Erythroblast (primary cell): ENCODE data around the gene RGMA.
A peak's percentile ranks its signal among the peaks of the same experiment; 100 is the strongest.
"Not testable (repeated sequence)": the region's sequence is repeated elsewhere in the genome, so short reads cannot be mapped to it uniquely, and the experiment has no call there.

Experiments
- DNase-seq, 2 experiments: peaks; one replicate each; lab custom pipeline; 2025; lab: John Stamatoyannopoulos, UW
- GATA1 ChIP-seq: IDR thresholded peaks from 2 replicates; pipeline ENCODE4 v1.6.1; 2011; ENCODE audit warnings: low read depth, mild to moderate bottlenecking, control low read depth, low read length, moderate library complexity
- POLR2A ChIP-seq: IDR thresholded peaks from 2 replicates; pipeline ENCODE4 v1.6.1; 2011; ENCODE audit warnings: mild to moderate bottlenecking, low read length

The RGMA gene

GRCh38 chr15:93042691-93043378, 46.2 kb downstream of the RGMA start:
- TF ChIP-seq POLR2A (no peak), GATA1 (no peak)
- no peak for DNase-seq

DNA sequence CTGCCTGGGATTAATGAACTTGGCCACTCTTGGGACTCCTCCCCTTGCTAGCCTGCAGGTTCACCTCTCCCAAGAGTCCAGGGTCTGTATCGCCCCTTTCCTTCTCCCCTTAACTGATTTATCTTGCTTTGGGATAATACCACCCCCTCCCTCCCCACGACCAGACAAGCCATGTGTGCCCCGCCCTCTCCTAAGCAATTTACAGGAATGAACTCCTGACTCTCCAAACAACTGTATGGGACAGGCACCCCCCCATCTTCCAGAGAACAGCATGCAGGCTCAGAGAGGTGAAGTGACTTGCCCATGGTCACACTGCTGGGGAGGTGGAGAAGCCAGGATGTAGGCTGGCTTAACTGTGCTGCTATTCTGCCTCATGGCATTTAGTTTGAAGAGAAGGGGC, 46.8 kb downstream of the RGMA start:
- DNase-seq: no peak
- TF ChIP-seq POLR2A (no peak), GATA1 (no peak)

DNA sequence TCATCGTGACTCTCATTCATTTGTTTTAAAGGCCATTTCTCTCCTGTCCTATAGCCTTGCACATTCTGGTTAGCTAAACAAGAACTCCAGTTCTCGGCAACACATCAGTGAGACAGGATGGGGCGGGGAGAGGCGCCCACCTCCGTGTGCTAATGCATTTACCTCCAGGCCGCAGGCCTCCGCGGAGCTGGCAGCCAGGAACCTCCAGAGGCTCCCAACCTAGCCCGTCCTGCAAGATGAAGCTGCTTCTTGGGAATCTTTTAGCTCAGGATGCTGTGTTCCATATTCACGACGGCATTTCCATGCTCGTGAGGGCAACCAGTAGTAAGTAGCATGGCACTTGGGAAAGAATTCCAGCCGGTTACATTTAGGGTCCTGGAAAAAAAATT, 47.9 kb downstream of the RGMA start:
- no peak for DNase-seq
- TF ChIP-seq POLR2A: no peak
- TF ChIP-seq GATA1: no peak

DNA sequence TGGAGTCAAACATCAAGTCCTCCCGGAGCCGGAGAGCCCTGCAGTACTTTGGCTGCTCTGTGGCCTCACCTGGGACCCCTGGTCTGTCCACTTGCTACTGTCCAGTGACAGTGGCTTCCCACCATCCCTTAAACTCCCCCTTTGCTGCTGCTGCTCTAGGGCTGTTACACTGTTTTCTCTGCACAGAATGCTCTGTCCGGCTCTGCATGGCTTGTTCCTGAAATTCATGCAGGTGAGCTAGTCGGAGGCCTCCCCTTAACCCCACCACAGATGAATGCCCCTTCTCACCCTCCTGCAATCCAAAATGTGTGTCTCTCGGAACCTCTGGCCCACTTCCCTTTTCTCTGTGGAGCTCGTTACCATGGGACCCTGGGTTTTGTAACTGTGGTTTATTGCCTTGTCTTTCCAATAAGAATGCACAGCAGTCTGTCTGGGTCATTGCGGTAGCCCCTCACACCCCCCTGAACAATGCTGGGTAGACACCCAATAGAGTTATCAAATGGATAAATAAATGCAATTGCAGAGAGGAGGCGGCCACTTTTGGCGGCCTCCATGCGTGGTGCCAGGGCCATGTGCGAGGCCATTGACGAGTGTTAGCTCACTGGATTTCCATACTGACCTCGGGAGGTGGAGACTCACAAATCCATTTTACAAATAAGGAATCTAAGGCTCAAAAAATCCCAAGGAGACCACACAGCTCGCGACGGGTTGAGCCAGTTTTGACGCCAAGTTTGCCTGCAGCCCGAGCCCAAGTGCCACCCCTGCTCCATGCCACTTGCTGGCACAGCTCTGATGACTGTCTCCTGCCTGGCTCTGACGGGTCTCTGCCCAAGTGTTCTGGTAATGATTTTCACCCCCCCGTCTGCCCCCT, 48.5 kb downstream of the RGMA start:
- DNase-seq: no peak
- TF ChIP-seq GATA1: no peak
- no peak for TF ChIP-seq POLR2A

GRCh38 chr15:93039562-93040287, 49.3 kb downstream of the RGMA start:
- DNase-seq: not testable (repeated sequence)

DNA sequence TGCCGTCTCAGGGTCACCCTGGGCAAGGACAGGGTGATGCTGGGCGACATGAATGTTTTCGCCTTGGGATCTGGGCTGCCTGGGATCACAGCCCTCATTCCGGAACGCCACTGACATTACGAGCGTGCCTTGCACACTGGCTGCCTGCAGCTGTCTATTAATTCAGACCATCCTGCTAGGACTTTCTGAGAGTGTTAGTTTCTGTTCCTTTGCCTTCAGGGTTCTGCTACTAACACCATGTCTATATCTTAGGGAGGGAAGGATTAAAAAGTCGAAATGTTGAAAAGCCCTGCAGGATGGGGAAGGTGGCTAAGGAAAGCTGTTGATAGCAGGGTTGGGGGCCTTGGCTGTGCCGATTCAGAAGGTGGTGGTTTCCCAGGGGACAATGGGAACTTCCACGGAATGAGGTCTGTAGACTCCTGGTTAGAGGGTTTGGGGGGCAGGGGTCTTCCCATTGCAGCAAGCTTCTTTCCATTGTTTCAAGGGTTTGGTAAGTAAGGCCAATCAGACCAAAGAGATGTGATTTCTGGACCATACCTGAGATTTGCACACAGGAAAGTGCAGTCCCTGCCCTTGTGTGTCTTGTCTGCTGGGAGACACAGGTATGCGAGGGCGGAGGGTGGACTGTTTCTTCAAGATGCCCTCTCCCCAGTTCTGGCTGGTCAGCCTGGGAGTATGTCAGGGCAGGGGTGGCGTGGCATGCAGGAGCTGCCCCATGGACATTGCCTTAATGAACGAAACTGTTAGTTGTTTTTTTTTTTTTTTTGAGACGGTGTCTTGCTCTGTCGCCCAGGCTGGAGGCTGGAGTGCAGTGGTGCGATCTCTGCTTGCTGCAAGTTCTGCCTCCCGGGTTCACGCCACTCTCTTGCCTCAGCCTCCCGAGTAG, 50.9 kb downstream of the RGMA start:
- DNase-seq: no peak
- no peak for TF ChIP-seq POLR2A
- TF ChIP-seq GATA1: no peak

DNA sequence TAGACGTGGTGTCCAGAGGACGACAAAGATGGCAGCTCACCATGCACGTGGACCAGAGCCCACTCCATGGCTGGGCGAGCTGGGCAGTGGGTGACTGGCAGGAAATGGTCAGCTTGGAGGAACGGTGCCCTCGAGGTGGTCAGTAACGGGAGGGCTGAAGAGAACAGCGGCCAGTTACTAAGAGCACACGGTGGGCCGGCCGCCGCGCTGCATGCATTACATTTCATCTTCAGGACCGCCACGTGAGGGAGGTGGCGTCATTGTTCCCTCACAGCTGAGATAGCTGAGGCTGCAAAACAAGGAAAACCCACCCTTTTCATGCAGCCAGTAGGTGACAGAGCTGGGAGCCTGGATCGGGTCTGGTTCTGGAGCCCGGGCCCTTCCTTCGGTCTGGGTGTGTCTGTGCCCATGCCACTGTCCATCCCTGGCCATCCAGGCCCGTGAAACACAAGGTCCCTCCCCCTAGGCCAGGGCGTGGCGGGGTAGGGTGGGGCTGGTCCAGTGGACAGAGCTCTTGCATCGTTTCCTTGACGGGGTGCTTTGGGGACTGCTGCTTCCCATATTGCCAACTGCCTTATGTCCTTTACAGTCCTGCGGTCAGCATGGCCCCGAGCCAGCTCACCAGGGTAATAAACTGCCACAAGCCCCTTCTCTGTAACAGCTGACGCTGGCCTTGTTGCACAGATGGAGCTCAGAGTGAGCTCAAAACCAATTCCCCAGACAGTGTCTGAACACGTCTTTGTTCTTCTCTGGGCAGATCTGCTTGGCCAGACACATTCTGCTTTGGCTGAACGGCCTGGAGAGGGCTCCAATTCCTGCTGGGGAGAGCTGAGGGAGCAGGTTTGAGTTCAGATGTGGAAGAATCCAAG, 51.8 kb downstream of the RGMA start:
- no peak for DNase-seq
- TF ChIP-seq GATA1: no peak
- TF ChIP-seq POLR2A: no peak

DNA sequence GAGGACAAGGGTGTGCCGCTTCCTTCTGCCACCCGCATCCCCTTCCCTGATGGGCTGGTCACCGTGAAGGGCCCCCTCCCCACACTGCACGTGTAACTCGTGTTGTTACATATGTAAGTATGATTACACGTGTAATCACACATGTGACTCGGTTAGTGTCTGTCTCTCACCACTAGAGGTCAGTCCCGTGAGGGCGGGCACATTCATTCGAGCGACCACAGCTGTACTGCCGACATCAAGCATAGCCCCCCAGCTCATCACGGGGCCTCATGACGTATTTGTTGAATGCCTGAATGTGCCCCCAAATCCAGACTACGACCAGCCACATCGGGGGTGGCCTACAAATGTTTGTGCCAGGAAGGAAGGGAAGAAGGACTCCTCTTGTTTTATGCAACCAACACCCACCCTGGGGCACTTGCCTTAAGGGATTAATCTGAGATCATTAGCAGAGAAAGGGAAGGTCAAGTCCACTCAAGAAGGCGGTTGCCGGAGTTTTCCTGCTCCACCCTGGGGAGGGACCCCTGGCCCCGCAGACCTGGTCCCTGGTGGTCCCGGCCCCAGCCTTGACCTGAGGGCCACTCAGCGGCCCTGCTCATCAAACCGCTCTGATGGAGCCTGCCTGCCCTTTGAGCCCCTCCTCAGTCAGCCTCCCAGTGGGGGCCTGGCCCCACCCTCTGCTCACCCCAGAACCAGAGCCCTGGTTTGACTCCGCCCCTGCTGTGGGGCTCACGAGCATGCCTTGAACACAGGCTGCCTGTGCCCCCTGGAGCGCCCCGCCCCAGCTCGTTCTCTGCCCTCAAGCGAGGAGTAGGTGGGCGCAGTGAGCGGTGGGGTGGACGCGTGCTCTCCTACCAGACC, 52.8 kb downstream of the RGMA start:
- DNase-seq: peak; percentile 54 to 58
- TF ChIP-seq POLR2A (no peak), GATA1 (no peak)

DNA sequence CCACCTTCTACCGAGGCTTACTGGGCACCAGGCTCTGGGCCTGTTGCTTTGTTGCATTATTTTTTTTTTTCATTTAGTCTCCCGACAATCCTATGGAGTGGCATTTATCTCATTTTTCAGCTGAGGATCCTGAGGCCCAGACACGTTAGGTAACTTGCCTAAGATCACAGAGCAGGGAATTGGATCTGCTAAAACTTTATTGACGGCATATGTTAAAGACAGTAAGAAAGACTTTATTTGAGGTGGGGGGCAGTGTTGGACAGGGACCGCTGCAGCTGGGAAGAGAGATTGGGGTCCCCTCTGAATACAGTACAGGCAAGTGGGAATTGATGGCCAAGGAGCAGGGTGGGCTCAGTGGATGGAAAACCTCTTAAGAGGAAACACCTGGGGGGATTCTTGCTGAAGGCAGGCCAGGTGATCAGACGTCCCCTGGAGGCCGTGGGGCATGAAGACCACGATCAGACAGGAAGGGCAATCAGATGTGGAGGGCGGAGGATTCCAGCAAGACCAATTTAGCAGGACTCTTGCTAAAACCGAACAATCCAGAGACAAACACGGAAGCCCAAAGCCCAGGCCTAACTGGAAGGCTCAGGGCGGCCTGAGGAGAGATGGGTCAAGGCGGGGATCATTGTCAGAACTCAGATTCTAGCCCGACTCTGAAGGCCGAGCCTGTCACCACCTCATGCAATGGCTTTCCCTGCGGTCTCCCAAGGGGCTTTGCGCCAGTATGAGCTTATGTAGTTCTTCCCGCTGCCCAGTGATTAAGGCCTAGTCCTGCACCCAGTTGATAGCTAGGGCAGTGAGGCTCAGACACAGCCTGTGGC, 53.7 kb downstream of the RGMA start:
- no peak for TF ChIP-seq POLR2A
- TF ChIP-seq GATA1: no peak
- no peak for DNase-seq

DNA sequence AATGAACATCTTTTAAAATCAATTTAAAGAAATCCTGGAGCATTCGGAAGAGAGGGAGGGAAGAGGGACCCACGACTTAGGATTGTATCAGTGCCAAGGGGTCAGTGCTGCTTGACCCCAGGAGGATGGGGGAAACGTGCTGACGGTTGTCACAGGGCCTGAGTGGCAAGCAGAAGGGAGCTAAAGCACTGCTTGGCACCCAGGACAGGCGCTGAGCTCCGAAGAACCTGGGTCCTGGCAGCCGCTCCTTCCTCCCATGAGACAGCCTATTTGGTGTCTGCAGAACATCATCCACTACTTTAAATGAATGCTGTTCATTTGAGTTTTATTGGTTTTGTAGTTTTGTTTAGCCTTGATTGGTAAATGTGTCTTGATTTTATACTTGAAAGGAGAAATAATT, 54.5 kb downstream of the RGMA start:
- no peak for DNase-seq
- TF ChIP-seq POLR2A (no peak), GATA1 (no peak)

DNA sequence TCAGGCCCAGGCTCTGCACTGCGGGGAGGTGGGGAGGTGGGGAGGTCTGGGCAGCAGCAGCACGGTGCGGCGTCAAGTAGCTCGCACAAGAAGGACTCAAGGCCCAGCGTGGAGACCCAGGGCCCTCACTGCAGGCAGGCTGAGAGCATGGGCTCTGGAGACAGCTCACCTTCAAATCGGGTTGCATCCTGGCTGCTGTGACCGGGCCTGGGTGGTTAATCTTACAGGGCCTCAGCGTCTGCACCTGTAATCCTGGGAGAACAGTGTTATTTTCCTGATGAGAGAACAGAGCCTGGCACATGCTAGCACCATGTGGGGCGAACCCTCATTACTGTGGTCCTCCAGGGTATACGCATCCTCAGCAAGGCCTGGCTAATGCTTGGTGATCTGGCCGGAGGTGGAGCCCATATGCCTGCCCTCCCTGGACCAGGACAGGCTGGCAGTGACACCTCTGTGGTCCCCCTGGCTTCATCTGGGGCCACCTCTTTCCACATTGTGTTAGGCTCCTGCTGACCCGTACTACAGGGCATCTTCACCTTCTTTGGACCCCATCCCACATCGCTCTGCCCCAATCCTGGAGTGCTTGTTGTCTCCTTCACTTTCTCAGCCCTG, 55.5 kb downstream of the RGMA start:
- DNase-seq: no peak
- no peak for TF ChIP-seq POLR2A
- no peak for TF ChIP-seq GATA1

GRCh38 chr15:93032515-93033206, 56.4 kb downstream of the RGMA start:
- DNase-seq: not testable (repeated sequence)

DNA sequence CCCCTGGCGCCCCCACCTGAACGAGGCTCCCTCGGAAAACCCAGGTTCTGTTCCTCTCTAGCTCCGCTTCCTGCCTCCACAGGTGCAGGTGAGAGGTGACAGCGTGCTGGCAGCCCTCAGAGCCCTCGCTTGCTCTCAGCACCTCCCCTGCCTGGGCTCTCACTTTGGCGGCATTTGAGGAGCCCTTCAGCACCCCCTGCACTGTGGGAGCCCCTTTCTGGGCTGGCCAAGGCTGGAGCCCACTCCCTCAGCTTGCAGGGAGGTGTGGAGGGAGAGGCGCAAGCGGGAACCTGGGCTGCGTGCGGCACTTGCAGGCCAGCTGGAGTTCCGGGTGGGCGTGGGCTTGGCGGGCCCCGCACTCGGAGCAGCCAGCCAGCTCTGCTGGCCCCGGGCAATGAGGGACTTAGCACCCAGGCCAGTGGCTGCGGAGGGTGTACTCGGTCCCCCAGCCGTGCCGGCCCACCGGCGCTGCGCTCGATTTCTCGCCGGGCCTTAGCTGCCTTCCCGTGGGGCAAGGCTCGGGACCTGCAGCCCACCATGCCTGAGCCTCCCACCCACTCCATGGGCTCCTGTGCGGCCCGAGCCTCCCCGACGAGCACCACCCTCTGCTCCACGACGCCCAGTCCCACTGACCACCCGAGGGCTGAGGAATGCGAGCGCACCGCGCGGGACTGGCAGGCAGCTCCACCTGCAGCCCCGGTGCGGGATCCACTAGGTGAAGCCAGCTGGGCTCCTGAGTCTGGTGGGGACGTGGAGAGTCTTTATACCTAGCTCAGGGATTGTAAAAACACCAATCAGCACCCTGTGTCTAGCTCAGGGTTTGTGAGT, 57.2 kb downstream of the RGMA start:
- not testable (repeated sequence) for DNase-seq
